H1 (cell line): ENCODE data around the gene ADCY5. TPM values are rescaled to one million over a fixed set of nuclear protein-coding genes. Genes with fewer than 3 reads are reported as not detected.

Experiments used
- CTCF ChIA-PET: fragments of 300-600 bp; sonication (Branson Sonifier 250); formaldehyde crosslinking; loops from one replicate; lab custom pipeline; 2021; ENCODE audit not compliant: partially characterized antibody; lab: Charles Lee
- POLR2A ChIA-PET: fragments of 300-600 bp; sonication (Branson Sonifier 250); formaldehyde crosslinking; loops from one replicate; lab custom pipeline; 2021; ENCODE audit warnings: inconsistent platforms; ENCODE audit not compliant: partially characterized antibody; lab: Charles Lee
- DNase-seq, 2 experiments: peaks; one replicate each; pipeline versions ENCODE4 v3.0.0 to v3.0.0-alpha.2; 2010 to 2022; ENCODE audit warnings: low spot score in 2 of 2, low read depth in 1 of 2, mixed read lengths in 1 of 2
- FAIRE-seq: peaks from 2 replicates; lab custom pipeline; 2011; peaks lifted over from hg19 to GRCh38; lab: Jason Lieb, UNC
- H2AFZ ChIP-seq: 2 replicates; pipeline ENCODE4 v1.8.1; 2012; ENCODE audit warnings: low read length, inconsistent platforms
- H2AK5ac ChIP-seq: 2 replicates; pipeline ENCODE4 v1.6.1; 2013; ENCODE audit warnings: low read depth, low read length
- H2BK120ac ChIP-seq: replicated peaks from 2 replicates; pipeline ENCODE3; 2013; ENCODE audit warnings: low read depth, low read length, inconsistent platforms
- H2BK12ac ChIP-seq: 2 replicates; pipeline ENCODE4 v1.6.1; 2013; ENCODE audit warnings: low read depth, low read length
- H2BK15ac ChIP-seq: 2 replicates; pipeline ENCODE4 v1.6.1; 2013; ENCODE audit warnings: low read length
- H2BK20ac ChIP-seq: 2 replicates; pipeline ENCODE4 v1.6.1; 2013; ENCODE audit warnings: low read length
- H2BK5ac ChIP-seq: 2 replicates; pipeline ENCODE4 v1.6.1; 2013; ENCODE audit warnings: low read depth, low read length
- H3K14ac ChIP-seq: 2 replicates; pipeline ENCODE4 v1.6.1; 2013; ENCODE audit warnings: inconsistent platforms; ENCODE audit not compliant: insufficient read length
- H3K18ac ChIP-seq: 2 replicates; pipeline ENCODE4 v1.6.1; 2013; ENCODE audit warnings: low read length; ENCODE audit errors: extremely low read depth
- H3K23ac ChIP-seq: 2 replicates; pipeline ENCODE4 v1.6.1; 2013; ENCODE audit warnings: inconsistent platforms; ENCODE audit not compliant: insufficient read length
- H3K23me2 ChIP-seq: 2 replicates; pipeline ENCODE4 v1.6.1; 2013; ENCODE audit warnings: low read depth, low read length
- H3K27ac ChIP-seq: 2 replicates; pipeline ENCODE4 v1.6.1; 2011; ENCODE audit warnings: low read depth, low read length, inconsistent platforms
- H3K27me3 ChIP-seq, 4 experiments: replicated peaks in 1 of 4; 1 replicate in 1 of 4; 2 replicates in 3 of 4; pipeline versions ENCODE4 v1.6.1 to v1.8.1; 2011 to 2013; ENCODE audit warnings: low read length in 3 of 4, mild to moderate bottlenecking in 3 of 4, inconsistent platforms in 2 of 4, mixed read lengths in 2 of 4, moderate library complexity in 1 of 4; ENCODE audit not compliant: control insufficient read depth in 3 of 4, insufficient read depth in 3 of 4; ENCODE audit errors: extremely low read depth in 1 of 4
- H3K36me3 ChIP-seq, 4 experiments: 2 replicates each; pipeline versions ENCODE4 v1.6.1 to v1.8.1; 2011 to 2013; ENCODE audit warnings: mild to moderate bottlenecking in 4 of 4, low read length in 3 of 4, moderate library complexity in 2 of 4, control low read depth in 1 of 4, inconsistent platforms in 1 of 4; ENCODE audit not compliant: insufficient read depth in 4 of 4, control insufficient read depth in 2 of 4
- H3K4ac ChIP-seq: replicated peaks from 2 replicates; pipeline ENCODE3; 2013; ENCODE audit warnings: low read length, low read depth, mixed read lengths, inconsistent platforms; ENCODE audit not compliant: insufficient read length
- H3K4me1 ChIP-seq, 4 experiments: replicated peaks in 1 of 4; 1 replicate in 1 of 4; 2 replicates in 3 of 4; pipeline versions ENCODE4 v1.6.1 to v1.8.1; 2011 to 2013; ENCODE audit warnings: low read length in 3 of 4, inconsistent platforms in 2 of 4, mixed read lengths in 1 of 4; ENCODE audit not compliant: insufficient read depth in 4 of 4, control insufficient read depth in 3 of 4
- H3K4me2 ChIP-seq, 2 experiments: 2 replicates each; pipeline versions ENCODE4 v1.6.1 to v1.8.1; 2011 to 2013; ENCODE audit warnings: low read depth in 2 of 2, low read length in 2 of 2, control low read depth in 1 of 2, inconsistent platforms in 1 of 2, mild to moderate bottlenecking in 1 of 2; ENCODE audit not compliant: insufficient read depth in 1 of 2
- H3K4me3 ChIP-seq, 4 experiments: fragments of 200-600, 300-600 bp in 1 of 4; sonication (generic), shearing (Covaris generic), sonication (Bioruptor Twin) in 1 of 4; 2 replicates each; pipeline versions ENCODE4 v1.5.1 to v1.8.1; 2011 to 2016; ENCODE audit warnings: low read length in 4 of 4, low read depth in 3 of 4, control low read depth in 2 of 4, inconsistent platforms in 2 of 4, mild to moderate bottlenecking in 2 of 4, mixed read lengths in 1 of 4, moderate library complexity in 1 of 4; ENCODE audit not compliant: insufficient read depth in 2 of 4; ENCODE audit errors: extremely low read depth in 1 of 4
- H3K56ac ChIP-seq: replicated peaks from 2 replicates; pipeline ENCODE3; 2013; ENCODE audit warnings: low read depth, mild to moderate bottlenecking, mixed read lengths, low read length, inconsistent platforms; ENCODE audit not compliant: insufficient read length
- H3K79me1 ChIP-seq: 2 replicates; pipeline ENCODE4 v1.6.1; 2013; ENCODE audit warnings: low read depth, low read length, control low read depth
- H3K79me2 ChIP-seq, 2 experiments: 2 replicates each; pipeline versions ENCODE4 v1.6.1 to v1.8.1; 2012 to 2013; ENCODE audit warnings: low read length in 2 of 2, mild to moderate bottlenecking in 2 of 2, inconsistent platforms in 1 of 2; ENCODE audit not compliant: insufficient read depth in 2 of 2, control insufficient read depth in 1 of 2
- H3K9ac ChIP-seq, 4 experiments: replicated peaks in 1 of 4; 1 replicate in 1 of 4; 2 replicates in 3 of 4; pipeline versions ENCODE4 v1.6.1 to v1.8.1; 2011 to 2013; ENCODE audit warnings: low read depth in 3 of 4, low read length in 3 of 4, control low read depth in 2 of 4, mild to moderate bottlenecking in 2 of 4, moderate library complexity in 2 of 4, inconsistent platforms in 1 of 4; ENCODE audit errors: extremely low read depth in 1 of 4
- H3K9me3 ChIP-seq, 2 experiments: 2 replicates each; pipeline versions ENCODE4 v1.6.1 to v1.8.1; 2012 to 2013; ENCODE audit warnings: mild to moderate bottlenecking in 2 of 2, moderate library complexity in 2 of 2, control low read depth in 1 of 2, inconsistent platforms in 1 of 2, low read depth in 1 of 2, low read length in 1 of 2, mixed read lengths in 1 of 2; ENCODE audit not compliant: insufficient read depth in 2 of 2
- H4K20me1 ChIP-seq, 2 experiments: replicated peaks in 1 of 2; 2 replicates each; pipeline versions ENCODE3 to v1.8.1; 2011 to 2013; ENCODE audit warnings: inconsistent platforms in 2 of 2, low read length in 2 of 2, mild to moderate bottlenecking in 1 of 2; ENCODE audit not compliant: insufficient read depth in 2 of 2, control insufficient read depth in 1 of 2
- H4K5ac ChIP-seq: 2 replicates; pipeline ENCODE4 v1.6.1; 2013; ENCODE audit warnings: low read length, low read depth, mixed read lengths, inconsistent platforms; ENCODE audit not compliant: insufficient read length
- H4K8ac ChIP-seq: 2 replicates; pipeline ENCODE4 v1.8.0; 2013; ENCODE audit warnings: mild to moderate bottlenecking, moderate library complexity, low read length, inconsistent platforms; ENCODE audit not compliant: insufficient read depth; ENCODE audit errors: extremely low read depth
- H4K91ac ChIP-seq: replicated peaks from 2 replicates; pipeline ENCODE3; 2013; ENCODE audit warnings: low read length, mixed read lengths, inconsistent platforms; ENCODE audit not compliant: insufficient read length
- CBX8 ChIP-seq: fragments of 300-800, 300-1000 bp; sonication (generic); IDR thresholded peaks from 2 replicates; pipeline ENCODE4 v1.7.1; 2016; ENCODE audit warnings: low read depth, low read length, borderline replicate concordance
- CHD2 ChIP-seq: IDR thresholded peaks from 2 replicates; pipeline ENCODE4 v1.6.1; 2012; ENCODE audit warnings: low read length, improper control_type of control experiment
- JUN ChIP-seq: IDR thresholded peaks from 2 replicates; pipeline ENCODE4 v1.6.1; 2011; ENCODE audit warnings: low read depth, mild to moderate bottlenecking, improper control_type of control experiment, low read length
- KDM1A ChIP-seq: fragments of 200-600, 300-600 bp; sonication (generic); IDR thresholded peaks from 2 replicates; pipeline ENCODE4 v1.7.1; 2016; ENCODE audit warnings: mild to moderate bottlenecking, low read length, borderline replicate concordance
- RFX5 ChIP-seq: IDR thresholded peaks from 2 replicates; pipeline ENCODE4 v1.6.1; 2011; ENCODE audit warnings: low read depth, low read length, improper control_type of control experiment, borderline replicate concordance
- RNF2 ChIP-seq: fragments of 200-900, 300-1000 bp; sonication (generic); IDR thresholded peaks from 2 replicates; pipeline ENCODE4 v1.7.1; 2016; ENCODE audit warnings: borderline replicate concordance, low read depth, mild to moderate bottlenecking, antibody characterized with exemption, low read length; ENCODE audit not compliant: poor library complexity, severe bottlenecking; ENCODE audit errors: missing control alignments
- SAP30 ChIP-seq: fragments of 300-600 bp; sonication (generic); IDR thresholded peaks from 2 replicates; pipeline ENCODE4 v1.7.1; 2012; ENCODE audit warnings: low read length, moderate library complexity, mild to moderate bottlenecking, inconsistent platforms; ENCODE audit not compliant: insufficient read depth, insufficient replicate concordance
- WGBS, 2 experiments: shearing (Covaris generic) in 1 of 2; methylation state at CpG; one replicate each; pipeline versions ENCODE4 v1.1.6 to v1.1.7; 2013 to 2015; ENCODE audit warnings: low lambda C conversion rate in 2 of 2, mixed read lengths in 2 of 2, inconsistent platforms in 1 of 2, low coverage in 1 of 2, missing lambda C conversion rate in 1 of 2; ENCODE audit not compliant: insufficient replicate concordance in 2 of 2, insufficient coverage in 1 of 2, insufficient read length in 1 of 2; ENCODE audit errors: extremely low coverage in 1 of 2, missing lambda C conversion rate in 1 of 2; 5-methylcytosine and 5-hydroxymethylcytosine counted together
- polyA plus RNA-seq, 7 experiments: library from polyadenylated mRNA; depleted of rRNA in 3 of 7; stranded (reverse) in 5 of 7; unstranded in 2 of 7; fragments of >200 nt in 5 of 7; fragments of 200-250 nt in 2 of 7; gene quantifications; 1 replicate in 5 of 7; 2 replicates in 1 of 7; 4 replicates in 1 of 7; pipeline versions ENCODE4 v1.2.1 to v1.2.3, GENCODE V29; 2011 to 2013; ENCODE audit warnings: missing spikeins in 2 of 7, mixed read lengths in 2 of 7
- total RNA-seq: library from RNA; stranded (reverse); fragmentation: NEBNext Ultra II Directional; extraction: Animal tissue kit (Norgen Biotek cat#: 25700); gene quantifications from 2 replicates; pipeline ENCODE4 v1.2.1, GENCODE V29; 2021
- TF ChIP-seq, protein P1 (sequence below), 3 experiments: IDR thresholded peaks; 1 replicate in 2 of 3; 2 replicates in 1 of 3; pipeline versions ENCODE4 v1.5.1 to v1.6.1; 2011; ENCODE audit warnings: low read length in 3 of 3, mild to moderate bottlenecking in 3 of 3, inconsistent platforms in 2 of 3, low read depth in 1 of 3, moderate library complexity in 1 of 3; ENCODE audit not compliant: insufficient read depth in 1 of 3; ENCODE audit errors: control extremely low read depth in 1 of 3

The ADCY5 gene
- total and polyA plus RNA-seq, 2 of the 8 experiments (the other 6 are each of a cell fraction or from before 2014, with no cell fraction given) = 18.9 to 40.8 TPM

- Histone ChIP-seq H3K18ac (no peak overlapping the region), H3K4me3 (no peak overlapping the region), H3K23ac (no peak overlapping the region), H3K36me3 (peaks cover 5 to 19% (median 9%) of the 10 kb centered on the region in 4 experiments; a peak in 7 of 8 replicates), H2AFZ (no peak overlapping the region), H3K4me1 (peaks cover 0 to 2% (median 0%) of the 10 kb centered on the region in 4 experiments; a peak in 1 of 7 replicates), H3K9me3 (no peaks in the 10 kb centered on the region), H4K91ac (no peak overlapping the region), H2AK5ac (no peak overlapping the region), H2BK120ac (no peak overlapping the region), H3K79me2 (no peaks in the 10 kb centered on the region), H3K27ac (no peak overlapping the region), H3K9ac (no peak overlapping the region), H2BK15ac (no peak overlapping the region), H3K79me1 (no peaks in the 10 kb centered on the region), H2BK20ac (no peak overlapping the region), H4K5ac (no peak overlapping the region), H3K4ac (no peak overlapping the region), H4K8ac (no peak overlapping the region), H2BK12ac (no peak overlapping the region), H3K4me2 (no peak overlapping the region), H3K27me3 (no peaks in the 10 kb centered on the region), H3K56ac (no peak overlapping the region), H2BK5ac (no peak overlapping the region), H3K14ac (no peak overlapping the region), H3K23me2 (no peaks in the 10 kb centered on the region), H4K20me1 (peaks cover 2 to 3% of the 10 kb centered on the region in 2 experiments)
- ChIA-PET CTCF (interaction anchor here (0.8 to 6.2 kb wide), 3 partner anchors 8 to 14 kb away, joined by 4 to 61 read pairs (median 5); no protein-coding TSS in a partner anchor), POLR2A (interaction anchor here (1.0 to 1.6 kb wide), 2 partner anchors 10 to 14 kb away, joined by 3 to 4 read pairs; no protein-coding TSS in a partner anchor)
- WGBS, 2 experiments = 95% methylated on average over 13 of the region's 13 CpGs; no CpG with 5 or more reads in 1 of the 2 experiments
- no peak for FAIRE-seq
- TF ChIP-seq JUN (no peak), CHD2 (no peak), RNF2 (no peak), SAP30 (no peak), RFX5 (no peak), KDM1A (no peak), CBX8 (no peak)
- TF ChIP-seq, protein P1, sequence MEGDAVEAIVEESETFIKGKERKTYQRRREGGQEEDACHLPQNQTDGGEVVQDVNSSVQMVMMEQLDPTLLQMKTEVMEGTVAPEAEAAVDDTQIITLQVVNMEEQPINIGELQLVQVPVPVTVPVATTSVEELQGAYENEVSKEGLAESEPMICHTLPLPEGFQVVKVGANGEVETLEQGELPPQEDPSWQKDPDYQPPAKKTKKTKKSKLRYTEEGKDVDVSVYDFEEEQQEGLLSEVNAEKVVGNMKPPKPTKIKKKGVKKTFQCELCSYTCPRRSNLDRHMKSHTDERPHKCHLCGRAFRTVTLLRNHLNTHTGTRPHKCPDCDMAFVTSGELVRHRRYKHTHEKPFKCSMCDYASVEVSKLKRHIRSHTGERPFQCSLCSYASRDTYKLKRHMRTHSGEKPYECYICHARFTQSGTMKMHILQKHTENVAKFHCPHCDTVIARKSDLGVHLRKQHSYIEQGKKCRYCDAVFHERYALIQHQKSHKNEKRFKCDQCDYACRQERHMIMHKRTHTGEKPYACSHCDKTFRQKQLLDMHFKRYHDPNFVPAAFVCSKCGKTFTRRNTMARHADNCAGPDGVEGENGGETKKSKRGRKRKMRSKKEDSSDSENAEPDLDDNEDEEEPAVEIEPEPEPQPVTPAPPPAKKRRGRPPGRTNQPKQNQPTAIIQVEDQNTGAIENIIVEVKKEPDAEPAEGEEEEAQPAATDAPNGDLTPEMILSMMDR (IDR thresholded peaks at IDR 0.05; ENCODE audit: control extremely low read depth in 1 of 3, insufficient read depth in 1 of 3, low read depth in 1 of 3, low read length in 3 of 3) = no peak
- no peak for DNase-seq
These were observed 154.5 kb downstream of the ADCY5 start for GRCh38 chr3:123294296-123294938.
